CD4-positive, alpha-beta T cell treated with Interleukin-2 at 100 ng/mL for 4 hours (primary cell): ENCODE results near the gene ERVH48-1.
"Not testable (repeated sequence)": the region's sequence is repeated elsewhere in the genome, so short reads cannot be mapped to it uniquely, and the experiment has no call there.

ENCODE experiments used
- DNase-seq: peaks from one replicate; pipeline ENCODE4 v3.0.0-alpha.2; 2020; ENCODE audit warnings: low spot score

Gene ERVH48-1

GRCh38 chr21:42925114-42925926, at the start of gene ERVH48-1:
TSS of gene ERVH48-1 (minus strand) at chr21:42925630. CDS start at chr21:42919006, 6,624 bp downstream.
- no peak for DNase-seq

- DNase-seq, result peak; percentile 99
Measured at GRCh38 chr21:42973991-42974831, 48.8 kb upstream of the ERVH48-1 start, which contains the start of gene PKNOX1. TSS of gene PKNOX1 (plus strand) at chr21:42974562. CDS start at chr21:43004382, 29,820 bp downstream.

GRCh38 chr21:42973309-42973990, 48.0 kb upstream of the ERVH48-1 start:
- DNase-seq, result no peak

GRCh38 chr21:42971897-42972275, 46.5 kb upstream of the ERVH48-1 start:
- no peak for DNase-seq

GRCh38 chr21:42970946-42971653, 45.7 kb upstream of the ERVH48-1 start:
- DNase-seq, result no peak

GRCh38 chr21:42969193-42969600, 43.8 kb upstream of the ERVH48-1 start:
- DNase-seq, result no peak

GRCh38 chr21:42967616-42968015, 42.2 kb upstream of the ERVH48-1 start:
- DNase-seq, result not testable (repeated sequence)

- no peak for DNase-seq
Measured at GRCh38 chr21:42965211-42965560, 39.8 kb upstream of the ERVH48-1 start.

GRCh38 chr21:42964546-42965210, 39.2 kb upstream of the ERVH48-1 start:
- no peak for DNase-seq

- no peak for DNase-seq
Measured at GRCh38 chr21:42964086-42964485, 38.7 kb upstream of the ERVH48-1 start.

- no peak for DNase-seq
Measured at GRCh38 chr21:42962380-42963007, 37.1 kb upstream of the ERVH48-1 start.

GRCh38 chr21:42959728-42960127, 34.3 kb upstream of the ERVH48-1 start:
- DNase-seq, result no peak

GRCh38 chr21:42958122-42958521, 32.7 kb upstream of the ERVH48-1 start:
- DNase-seq, result not testable (repeated sequence)

GRCh38 chr21:42956824-42957630, 31.6 kb upstream of the ERVH48-1 start:
- no peak for DNase-seq

GRCh38 chr21:42951193-42951592, 25.8 kb upstream of the ERVH48-1 start:
- not testable (repeated sequence) for DNase-seq

GRCh38 chr21:42949094-42949755, 23.8 kb upstream of the ERVH48-1 start:
- DNase-seq, result peak; percentile 11

- DNase-seq, result no peak
Measured at GRCh38 chr21:42942244-42942643, 16.8 kb upstream of the ERVH48-1 start.

GRCh38 chr21:42941696-42942085, 16.3 kb upstream of the ERVH48-1 start:
- DNase-seq, result no peak
